Vagina (tissue), 2 donors: ENCODE measurements around the gene CCL11. TPM values are rescaled to one million over a fixed set of nuclear protein-coding genes. Genes with fewer than 3 reads are reported as not detected.
A peak's percentile ranks its signal among the peaks of the same experiment; 100 is the strongest.

Experiments
- DNase-seq, 2 donors: peaks; one replicate each; pipeline ENCODE4 v3.0.0-alpha.2; 2017; ENCODE audit errors: extremely low spot score in 2 of 2
- H3K27ac ChIP-seq: fragments of 200-600 bp; sonication (generic); one replicate; pipeline ENCODE4 v1.5.1; 2019
- H3K27me3 ChIP-seq: fragments of 200-600 bp; sonication (generic); one replicate; pipeline ENCODE4 v1.5.1; 2019
- H3K36me3 ChIP-seq, 2 donors: fragments of 200-600 bp; sonication (generic); one replicate each; pipeline ENCODE4 v1.5.1; 2017 to 2019
- H3K4me1 ChIP-seq: fragments of 200-600 bp; sonication (generic); one replicate; pipeline ENCODE4 v1.5.1; 2019
- H3K4me3 ChIP-seq, 2 donors: fragments of 200-600 bp; sonication (generic); 1 replicate in 1 of 2; 2 replicates in 1 of 2; pipeline ENCODE4 v1.5.1; 2016 to 2019
- H3K9me3 ChIP-seq: fragments of 200-600 bp; sonication (generic); one replicate; pipeline ENCODE4 v1.5.1; 2019
- POLR2A ChIP-seq, 2 donors: fragments of 450-650 bp; IDR thresholded peaks; one replicate each; pipeline ENCODE4 v1.6.1; 2017; ENCODE audit warnings: antibody characterized with exemption in 2 of 2, mild to moderate bottlenecking in 2 of 2, moderate library complexity in 2 of 2
- POLR2AphosphoS5 ChIP-seq, 2 donors: sonication (generic); formaldehyde crosslinking; IDR thresholded peaks; one replicate each; pipeline ENCODE4 v1.9.0; 2017; ENCODE audit warnings: antibody characterized with exemption in 2 of 2, mild to moderate bottlenecking in 2 of 2, low read depth in 1 of 2; ENCODE audit not compliant: insufficient read depth in 1 of 2
- intact Hi-C: fragments of 100-400 bp; cut with DNase I; formaldehyde crosslinking; loops from one replicate; pipeline ENCODE4 v1.15.1; 2023
- total RNA-seq: library from RNA; depleted of rRNA; stranded (reverse); fragments of >200 nt; gene quantifications from one replicate; pipeline ENCODE4 v1.2.3, GENCODE V29; 2016
- TF ChIP-seq, protein P1 (sequence below), 3 experiments: fragments of 450-650 bp in 2 of 3; fragments of 200-600 bp in 1 of 3; sonication (generic) in 1 of 3; IDR thresholded peaks; one replicate each; pipeline ENCODE4 v1.5.1; 2017 to 2019; ENCODE audit warnings: antibody characterized with exemption in 3 of 3, mild to moderate bottlenecking in 2 of 3, moderate library complexity in 2 of 3

Gene CCL11
- total RNA-seq, 1 donor from 2014 or later = 1.2 TPM

DNA sequence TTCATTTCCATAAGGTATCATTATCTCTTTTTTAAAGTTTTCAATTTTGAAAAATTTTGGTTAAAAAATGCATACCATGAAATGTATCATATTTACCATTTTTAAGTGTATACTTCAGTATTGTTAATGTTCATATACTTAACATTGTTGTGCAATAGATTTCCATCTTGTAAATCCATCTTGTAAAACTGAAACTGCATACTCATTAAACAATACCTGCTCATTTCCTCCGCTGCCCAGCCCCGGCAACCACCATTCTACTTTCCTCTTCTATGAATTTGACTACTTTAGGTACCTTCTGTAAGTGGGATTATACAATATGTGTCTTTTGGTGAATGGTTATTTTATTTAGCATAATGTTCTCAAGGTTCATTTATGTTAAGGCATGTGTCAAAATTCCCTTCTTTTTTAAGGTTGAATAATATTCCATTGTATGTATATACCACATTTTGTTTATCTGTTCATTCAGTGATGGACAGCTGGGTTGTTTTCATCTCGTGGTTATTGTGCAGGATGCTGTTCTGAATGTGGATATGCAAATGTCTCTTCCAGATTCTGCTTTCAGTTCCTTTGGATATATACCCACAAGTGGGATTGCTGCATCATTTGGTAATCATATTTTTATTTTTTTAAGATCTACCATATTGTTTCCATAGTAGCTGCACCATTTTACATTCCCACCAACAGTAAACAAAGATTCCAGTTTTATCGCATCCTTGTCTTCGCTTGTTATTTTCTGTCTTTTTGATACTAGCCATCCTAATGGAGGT, 23.8 kb upstream of the CCL11 start:
- TF ChIP-seq, protein P1, sequence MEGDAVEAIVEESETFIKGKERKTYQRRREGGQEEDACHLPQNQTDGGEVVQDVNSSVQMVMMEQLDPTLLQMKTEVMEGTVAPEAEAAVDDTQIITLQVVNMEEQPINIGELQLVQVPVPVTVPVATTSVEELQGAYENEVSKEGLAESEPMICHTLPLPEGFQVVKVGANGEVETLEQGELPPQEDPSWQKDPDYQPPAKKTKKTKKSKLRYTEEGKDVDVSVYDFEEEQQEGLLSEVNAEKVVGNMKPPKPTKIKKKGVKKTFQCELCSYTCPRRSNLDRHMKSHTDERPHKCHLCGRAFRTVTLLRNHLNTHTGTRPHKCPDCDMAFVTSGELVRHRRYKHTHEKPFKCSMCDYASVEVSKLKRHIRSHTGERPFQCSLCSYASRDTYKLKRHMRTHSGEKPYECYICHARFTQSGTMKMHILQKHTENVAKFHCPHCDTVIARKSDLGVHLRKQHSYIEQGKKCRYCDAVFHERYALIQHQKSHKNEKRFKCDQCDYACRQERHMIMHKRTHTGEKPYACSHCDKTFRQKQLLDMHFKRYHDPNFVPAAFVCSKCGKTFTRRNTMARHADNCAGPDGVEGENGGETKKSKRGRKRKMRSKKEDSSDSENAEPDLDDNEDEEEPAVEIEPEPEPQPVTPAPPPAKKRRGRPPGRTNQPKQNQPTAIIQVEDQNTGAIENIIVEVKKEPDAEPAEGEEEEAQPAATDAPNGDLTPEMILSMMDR (IDR thresholded peaks at IDR 0.05) = no peak
- TF ChIP-seq POLR2AphosphoS5 (IDR thresholded peaks at IDR 0.05; ENCODE audit: insufficient read depth in 1 of 2, low read depth in 1 of 2) (no peak), POLR2A (IDR thresholded peaks at IDR 0.05) (no peak)
- Histone ChIP-seq H3K27ac (no peak overlapping the region), H3K4me1 (peaks cover 5% of the 10 kb centered on the region), H3K27me3 (no peaks in the 10 kb centered on the region), H3K4me3 (no peak overlapping the region), H3K36me3 (no peaks in the 10 kb centered on the region), H3K9me3 (no peaks in the 10 kb centered on the region)
- no peak for DNase-seq
- intact Hi-C loops = no loop called here

DNA sequence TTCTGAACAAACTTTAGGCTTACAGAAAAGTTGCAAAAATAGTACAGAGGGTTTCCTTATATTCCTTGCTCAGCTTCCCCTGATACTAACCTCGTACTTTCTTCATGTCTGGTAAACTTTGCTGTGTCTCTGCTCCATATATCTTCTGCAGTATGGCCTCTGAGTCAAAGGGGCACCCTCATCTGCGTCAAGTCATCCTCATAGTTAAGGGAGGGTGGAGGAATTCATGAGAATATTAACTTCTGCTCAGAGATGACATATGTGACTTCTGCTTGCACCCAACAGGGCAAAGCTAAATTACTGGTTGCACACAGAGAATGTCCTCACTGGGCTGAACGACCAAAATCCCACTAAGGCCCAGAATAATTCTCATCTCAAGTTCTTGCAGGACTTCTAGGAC, 19.8 kb upstream of the CCL11 start:
- Histone ChIP-seq H3K27ac (no peak overlapping the region), H3K36me3 (no peaks in the 10 kb centered on the region), H3K27me3 (no peaks in the 10 kb centered on the region), H3K9me3 (no peaks in the 10 kb centered on the region), H3K4me1 (peaks cover 9% of the 10 kb centered on the region), H3K4me3 (no peak overlapping the region)
- DNase-seq = no peak
- intact Hi-C loops = no loop called here
- TF ChIP-seq, protein P1 (IDR thresholded peaks at IDR 0.05) = no peak
- TF ChIP-seq POLR2A (IDR thresholded peaks at IDR 0.05) = no peak
- TF ChIP-seq POLR2AphosphoS5 (IDR thresholded peaks at IDR 0.05; ENCODE audit: insufficient read depth in 1 of 2, low read depth in 1 of 2) = no peak

DNA sequence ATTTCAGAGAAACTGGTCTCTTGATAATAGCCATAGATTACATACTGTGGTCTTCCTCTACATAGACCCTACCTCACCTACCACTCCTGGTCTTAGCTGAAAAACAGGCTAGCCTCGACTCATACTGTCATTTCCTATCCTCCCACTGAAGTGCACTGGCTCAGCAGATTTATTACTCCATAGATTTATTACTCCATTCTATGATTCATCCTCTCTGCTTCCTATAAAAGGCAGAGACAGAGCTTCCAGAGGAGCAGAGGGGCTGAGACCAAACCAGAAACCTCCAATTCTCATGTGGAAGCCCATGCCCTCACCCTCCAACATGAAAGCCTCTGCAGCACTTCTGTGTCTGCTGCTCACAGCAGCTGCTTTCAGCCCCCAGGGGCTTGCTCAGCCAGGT, 15.6 kb upstream of the CCL11 start, which contains the start of gene CCL7:
Gene CCL7 (plus strand): TSS at position 253 of the 400 bp plus-strand sequence. CDS start 70 bp downstream, at position 323.
- H3K9me3 ChIP-seq = no peaks in the 10 kb centered on the region
- no peaks in the 10 kb centered on the region for H3K27me3 ChIP-seq
- H3K27ac ChIP-seq = no peak within 1 kb of the TSS
- no peaks in the 10 kb centered on the region for H3K36me3 ChIP-seq
- TF ChIP-seq POLR2A (IDR thresholded peaks at IDR 0.05) = no peak
- TF ChIP-seq, protein P1 (IDR thresholded peaks at IDR 0.05) = no peak
- no peak for TF ChIP-seq POLR2AphosphoS5 (IDR thresholded peaks at IDR 0.05; ENCODE audit: insufficient read depth in 1 of 2, low read depth in 1 of 2)
- intact Hi-C loops = no loop called here
- no peak for DNase-seq
- H3K4me3 ChIP-seq = no peak within 1 kb of the TSS
- H3K4me1 ChIP-seq = peaks cover 9% of the 10 kb centered on the region

DNA sequence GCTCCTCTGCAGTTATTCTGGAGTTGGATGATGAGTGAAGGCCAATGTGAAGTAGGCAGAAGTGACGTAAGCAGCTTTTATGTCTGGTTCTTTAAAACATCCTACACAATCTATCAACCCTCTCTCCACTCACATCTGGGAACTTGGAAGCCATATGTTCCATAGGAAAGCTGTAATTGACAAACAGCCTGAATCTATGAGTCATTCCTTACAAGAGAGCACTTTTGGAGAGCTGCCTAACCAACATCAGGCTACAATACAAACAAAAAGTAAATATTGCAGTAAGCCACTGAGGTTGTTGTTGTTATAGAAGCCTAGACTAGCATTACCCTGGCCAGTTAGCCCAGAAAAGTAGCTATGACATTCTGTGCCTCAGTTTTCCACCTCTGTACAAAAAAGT, 9.7 kb upstream of the CCL11 start:
- peak in 1 of 2 donors; percentile 41 for TF ChIP-seq POLR2AphosphoS5 (IDR thresholded peaks at IDR 0.05; ENCODE audit: insufficient read depth in 1 of 2, low read depth in 1 of 2)
- TF ChIP-seq POLR2A (IDR thresholded peaks at IDR 0.05) = no peak
- Histone ChIP-seq H3K4me3 (no peak overlapping the region), H3K27ac (no peak overlapping the region), H3K9me3 (no peaks in the 10 kb centered on the region), H3K36me3 (no peaks in the 10 kb centered on the region), H3K4me1 (peaks cover 10% of the 10 kb centered on the region), H3K27me3 (no peaks in the 10 kb centered on the region)
- no peak for DNase-seq
- intact Hi-C loops = no loop called here

DNA sequence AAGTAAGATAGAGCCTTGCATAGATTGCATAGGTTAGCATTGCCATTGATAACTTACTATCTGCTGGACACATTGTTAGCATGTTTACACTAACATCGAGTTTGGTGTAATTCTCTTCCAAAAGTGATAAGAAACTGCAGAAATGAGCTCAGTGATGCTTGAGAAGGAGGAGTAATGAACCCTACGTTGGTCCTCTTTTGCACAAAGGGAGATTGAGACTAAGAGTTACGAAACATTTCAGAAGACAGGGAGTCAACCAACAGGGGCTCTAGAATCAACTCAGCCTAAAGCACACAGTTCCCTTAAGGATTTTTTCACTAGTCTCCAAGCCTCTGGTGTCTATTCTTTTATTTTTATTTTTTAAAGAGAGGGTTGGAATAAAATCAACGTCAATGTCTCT, 8.7 kb upstream of the CCL11 start:
- Histone ChIP-seq H3K27me3 (no peaks in the 10 kb centered on the region), H3K9me3 (no peaks in the 10 kb centered on the region), H3K27ac (no peak overlapping the region), H3K36me3 (no peaks in the 10 kb centered on the region), H3K4me3 (no peak overlapping the region), H3K4me1 (peaks cover 10% of the 10 kb centered on the region)
- TF ChIP-seq, protein P1 (IDR thresholded peaks at IDR 0.05) = no peak
- TF ChIP-seq POLR2A (IDR thresholded peaks at IDR 0.05) (no peak), POLR2AphosphoS5 (IDR thresholded peaks at IDR 0.05; ENCODE audit: insufficient read depth in 1 of 2, low read depth in 1 of 2) (no peak)
- DNase-seq = no peak
- intact Hi-C loops = no loop called here
